ENCODE data around the gene ADGRL3. TPM values are rescaled to one million over a fixed set of nuclear protein-coding genes. Genes with fewer than 3 reads are reported as not detected.
"Not testable (repeated sequence)": the region's sequence is repeated elsewhere in the genome, so short reads cannot be mapped to it uniquely, and the experiment has no call there.

ADGRL3 gene
- total RNA-seq, 1 donor from 2014 or later: 93.6 TPM

- no peak overlapping the region for H3K27ac Mint-ChIP-seq
- peaks cover 21% of the 10 kb centered on the region for H4K20me1 ChIP-seq (ENCODE audit: low read depth)
Observed at GRCh38 chr4:61379406-61379805, 179.3 kb downstream of the ADGRL3 start.

GRCh38 chr4:61380865-61381264, 180.7 kb downstream of the ADGRL3 start:
- peaks cover 31% of the 10 kb centered on the region for H3K9me3 Mint-ChIP-seq
- peak; percentile 7 for DNase-seq (ENCODE audit: low spot score)
- H3F3A ChIP-seq (ENCODE audit: low read depth): no peaks in the 10 kb centered on the region
- H3K9ac ChIP-seq: no peak overlapping the region
- H3K27me3 Mint-ChIP-seq (ENCODE audit: insufficient read depth, low read depth): no peaks in the 10 kb centered on the region
- H3K27ac Mint-ChIP-seq: no peak overlapping the region
- peaks cover 6% of the 10 kb centered on the region for H3K4me1 ChIP-seq
- no peak overlapping the region for H3K4me3 ChIP-seq
- no peak overlapping the region for H3K4me2 ChIP-seq
- H3K4me1 Mint-ChIP-seq: peaks cover 11% of the 10 kb centered on the region
- TF ChIP-seq EZH2phosphoT487 (IDR thresholded peaks at IDR 0.05) (no peak), EZH2 (IDR thresholded peaks at IDR 0.05) (no peak), CTCF (IDR thresholded peaks at IDR 0.05) (no peak)
- peaks cover 9% of the 10 kb centered on the region for H3K36me3 ChIP-seq
- H3K9me3 ChIP-seq (ENCODE audit: low read depth): peaks cover 9% of the 10 kb centered on the region
- H3K4me3 Mint-ChIP-seq: no peak overlapping the region
- H4K20me1 ChIP-seq (ENCODE audit: low read depth): peaks cover 21% of the 10 kb centered on the region
- H3K27me3 ChIP-seq: no peaks in the 10 kb centered on the region
- no peak overlapping the region for H2AFZ ChIP-seq (replicated peaks)
- H3K36me3 Mint-ChIP-seq: peaks cover 32% of the 10 kb centered on the region
- H3K27ac ChIP-seq: no peak overlapping the region
- H3K79me2 ChIP-seq (ENCODE audit: low read depth): peaks cover 59% of the 10 kb centered on the region

More at GRCh38 chr4:61379406-61379805, 179.3 kb downstream of the ADGRL3 start:
- Histone ChIP-seq H3K9me3 (ENCODE audit: low read depth) (peaks cover 9% of the 10 kb centered on the region), H2AFZ (replicated peaks) (no peak overlapping the region), H3K79me2 (ENCODE audit: low read depth) (peaks cover 73% of the 10 kb centered on the region), H3K4me1 (peaks cover 17% of the 10 kb centered on the region), H3K4me3 (no peak overlapping the region), H3F3A (ENCODE audit: low read depth) (no peaks in the 10 kb centered on the region), H3K27me3 (no peaks in the 10 kb centered on the region), H3K27ac (no peak overlapping the region), H3K36me3 (peaks cover 9% of the 10 kb centered on the region), H3K4me2 (no peak overlapping the region), H3K9ac (no peak overlapping the region)
- H3K27me3 Mint-ChIP-seq (ENCODE audit: insufficient read depth, low read depth): no peaks in the 10 kb centered on the region
- peaks cover 31% of the 10 kb centered on the region for H3K9me3 Mint-ChIP-seq
- H3K4me1 Mint-ChIP-seq: peaks cover 18% of the 10 kb centered on the region
- TF ChIP-seq EZH2phosphoT487 (IDR thresholded peaks at IDR 0.05): no peak
- no peak for TF ChIP-seq CTCF (IDR thresholded peaks at IDR 0.05)
- no peak for TF ChIP-seq EZH2 (IDR thresholded peaks at IDR 0.05)
- DNase-seq (ENCODE audit: low spot score): no peak
- peaks cover 25% of the 10 kb centered on the region for H3K36me3 Mint-ChIP-seq
- no peak overlapping the region for H3K4me3 Mint-ChIP-seq

GRCh38 chr4:61385256-61385655, 185.1 kb downstream of the ADGRL3 start:
- no peaks in the 10 kb centered on the region for H3F3A ChIP-seq (ENCODE audit: low read depth)
- no peak for DNase-seq (ENCODE audit: low spot score)
- no peak overlapping the region for H3K27ac ChIP-seq
- H3K4me3 Mint-ChIP-seq: no peak overlapping the region
- H2AFZ ChIP-seq (replicated peaks): no peak overlapping the region
- no peaks in the 10 kb centered on the region for H3K9me3 ChIP-seq (ENCODE audit: low read depth)
- H3K36me3 Mint-ChIP-seq: peaks cover 37% of the 10 kb centered on the region
- H3K79me2 ChIP-seq (ENCODE audit: low read depth): peaks cover 17% of the 10 kb centered on the region
- H3K4me3 ChIP-seq: no peak overlapping the region
- H3K9me3 Mint-ChIP-seq: peaks cover 14% of the 10 kb centered on the region
- peaks cover 5% of the 10 kb centered on the region for H3K4me1 ChIP-seq
- H3K9ac ChIP-seq: no peak overlapping the region
- no peak for TF ChIP-seq EZH2phosphoT487 (IDR thresholded peaks at IDR 0.05)
- TF ChIP-seq EZH2 (IDR thresholded peaks at IDR 0.05): no peak
- TF ChIP-seq CTCF (IDR thresholded peaks at IDR 0.05): no peak
- H4K20me1 ChIP-seq (ENCODE audit: low read depth): peaks cover 21% of the 10 kb centered on the region
- H3K27ac Mint-ChIP-seq: no peak overlapping the region
- H3K4me2 ChIP-seq: no peak overlapping the region
- no peaks in the 10 kb centered on the region for H3K36me3 ChIP-seq
- no peaks in the 10 kb centered on the region for H3K27me3 ChIP-seq
- no peaks in the 10 kb centered on the region for H3K27me3 Mint-ChIP-seq (ENCODE audit: insufficient read depth, low read depth)
- H3K4me1 Mint-ChIP-seq: peaks cover 31% of the 10 kb centered on the region

GRCh38 chr4:61387372-61387771, 187.2 kb downstream of the ADGRL3 start:
- not testable (repeated sequence) for H4K20me1 ChIP-seq (ENCODE audit: low read depth); H3K27me3 Mint-ChIP-seq (ENCODE audit: insufficient read depth, low read depth); H3K4me2 ChIP-seq; H3K36me3 ChIP-seq; H3K79me2 ChIP-seq (ENCODE audit: low read depth); H3K9ac ChIP-seq; H3K4me3 Mint-ChIP-seq; H3K4me1 ChIP-seq; H3K27ac ChIP-seq; H3K4me3 ChIP-seq; H3K27me3 ChIP-seq; H3F3A ChIP-seq (ENCODE audit: low read depth); DNase-seq (ENCODE audit: low spot score); H3K27ac Mint-ChIP-seq; H2AFZ ChIP-seq (replicated peaks); H3K9me3 ChIP-seq (ENCODE audit: low read depth)
- Mint-ChIP-seq H3K9me3 (peaks cover 11% of the 10 kb centered on the region), H3K36me3 (peaks cover 42% of the 10 kb centered on the region), H3K4me1 (peaks cover 31% of the 10 kb centered on the region)

Data from neural progenitor cell (in vitro differentiated cells).